ENCODE measurements around the gene MAP2K5. TPM values are rescaled to one million over a fixed set of nuclear protein-coding genes. Genes with fewer than 3 reads are reported as not detected.

MAP2K5 gene
- total RNA-seq, 4 donors from 2014 or later = 3.6 to 27.1 (median 18.6) TPM

- TF ChIP-seq POLR2A (IDR thresholded peaks at IDR 0.05) (no peak), CTCF (IDR thresholded peaks at IDR 0.05) (no peak)
- H3K4me3 ChIP-seq = no peak overlapping the region
- no peak overlapping the region for H3K27ac ChIP-seq
- H3K27me3 ChIP-seq = no peaks in the 10 kb centered on the region
- no peaks in the 10 kb centered on the region for H3K4me1 ChIP-seq
- no peak for DNase-seq
- intact Hi-C loops (cut with DNase I; ENCODE audit: low total_unique reads) = no loop called here
- no peaks in the 10 kb centered on the region for H3K9me3 ChIP-seq
- H3K36me3 ChIP-seq = no peaks in the 10 kb centered on the region
These were observed 37.5 kb downstream of the MAP2K5 start for GRCh38 chr15:67579967-67580366.

- H3K4me1 ChIP-seq = no peaks in the 10 kb centered on the region
- no peak overlapping the region for H3K27ac ChIP-seq
- no peak for TF ChIP-seq CTCF (IDR thresholded peaks at IDR 0.05)
- TF ChIP-seq POLR2A (IDR thresholded peaks at IDR 0.05) = no peak
- DNase-seq = no peak
- no peaks in the 10 kb centered on the region for H3K36me3 ChIP-seq
- H3K27me3 ChIP-seq = no peaks in the 10 kb centered on the region
- H3K4me3 ChIP-seq = no peak overlapping the region
- no peaks in the 10 kb centered on the region for H3K9me3 ChIP-seq
- intact Hi-C loops (cut with DNase I; ENCODE audit: low total_unique reads) = no loop called here
These were observed 41.7 kb downstream of the MAP2K5 start for GRCh38 chr15:67584157-67584556.

GRCh38 chr15:67585681-67586080 lies 43.2 kb downstream of the MAP2K5 start:
- intact Hi-C loops (cut with DNase I; ENCODE audit: low total_unique reads) = no loop called here
- TF ChIP-seq CTCF (IDR thresholded peaks at IDR 0.05) (no peak), POLR2A (IDR thresholded peaks at IDR 0.05) (no peak)
- Histone ChIP-seq H3K4me1 (no peaks in the 10 kb centered on the region), H3K4me3 (no peak overlapping the region), H3K36me3 (no peaks in the 10 kb centered on the region), H3K27me3 (no peaks in the 10 kb centered on the region), H3K27ac (no peak overlapping the region), H3K9me3 (no peaks in the 10 kb centered on the region)
- no peak for DNase-seq

- no peak overlapping the region for H3K27ac ChIP-seq
- no peaks in the 10 kb centered on the region for H3K27me3 ChIP-seq
- intact Hi-C loops (cut with DNase I; ENCODE audit: low total_unique reads) = no loop called here
- H3K36me3 ChIP-seq = no peaks in the 10 kb centered on the region
- DNase-seq = no peak
- TF ChIP-seq CTCF (IDR thresholded peaks at IDR 0.05) (no peak), POLR2A (IDR thresholded peaks at IDR 0.05) (no peak)
- H3K4me1 ChIP-seq = no peaks in the 10 kb centered on the region
- H3K9me3 ChIP-seq = no peaks in the 10 kb centered on the region
- no peak overlapping the region for H3K4me3 ChIP-seq
These were observed 44.8 kb downstream of the MAP2K5 start for GRCh38 chr15:67587331-67587730.

GRCh38 chr15:67587754-67588153 lies 45.3 kb downstream of the MAP2K5 start:
- TF ChIP-seq CTCF (IDR thresholded peaks at IDR 0.05) = no peak
- no peak for TF ChIP-seq POLR2A (IDR thresholded peaks at IDR 0.05)
- intact Hi-C loops (cut with DNase I; ENCODE audit: low total_unique reads) = no loop called here
- H3K9me3 ChIP-seq = no peaks in the 10 kb centered on the region
- H3K4me1 ChIP-seq = no peaks in the 10 kb centered on the region
- no peak overlapping the region for H3K4me3 ChIP-seq
- H3K36me3 ChIP-seq = no peaks in the 10 kb centered on the region
- no peak overlapping the region for H3K27ac ChIP-seq
- no peaks in the 10 kb centered on the region for H3K27me3 ChIP-seq
- no peak for DNase-seq

Data from uterus (tissue), 4 donors.